Mesothelial cell of epicardium (in vitro differentiated cells): ENCODE measurements around the gene FNDC3B. TPM values are rescaled to one million over a fixed set of nuclear protein-coding genes. Genes with fewer than 3 reads are reported as not detected.

Experiments
- DNase-seq, 2 experiments: peaks; one replicate each; pipeline ENCODE4 v3.0.0; 2021; ENCODE audit warnings: low spot score in 2 of 2; ENCODE audit not compliant: unreplicated experiment in 2 of 2
- H3K27ac Mint-ChIP-seq: 2 replicates; pipeline ENCODE4 v1.8.0; 2021; ENCODE audit warnings: mixed read lengths
- H3K27me3 Mint-ChIP-seq: 2 replicates; pipeline ENCODE4 v1.8.0; 2021; ENCODE audit warnings: low read depth, mixed read lengths
- H3K36me3 Mint-ChIP-seq: 2 replicates; pipeline ENCODE4 v1.8.0; 2021; ENCODE audit warnings: mixed read lengths
- H3K4me1 Mint-ChIP-seq: 2 replicates; pipeline ENCODE4 v1.8.0; 2021; ENCODE audit warnings: mixed read lengths
- H3K4me3 Mint-ChIP-seq: 2 replicates; pipeline ENCODE4 v1.8.0; 2021; ENCODE audit warnings: mild to moderate bottlenecking, moderate library complexity, mixed read lengths
- H3K9me3 Mint-ChIP-seq: 2 replicates; pipeline ENCODE4 v1.8.0; 2021; ENCODE audit warnings: mixed read lengths
- CTCF ChIP-seq: fragments of 200-600 bp; sonication (generic); IDR thresholded peaks from one replicate; pipeline ENCODE4 v1.5.0; 2021; ENCODE audit warnings: antibody characterized with exemption; ENCODE audit not compliant: unreplicated experiment
- total RNA-seq: library from RNA; stranded (reverse); gene quantifications from 3 replicates; pipeline ENCODE4 v1.2.1, GENCODE V29; 2021

The FNDC3B gene
- total RNA-seq, 1 donor from 2014 or later: 131 TPM

DNA sequence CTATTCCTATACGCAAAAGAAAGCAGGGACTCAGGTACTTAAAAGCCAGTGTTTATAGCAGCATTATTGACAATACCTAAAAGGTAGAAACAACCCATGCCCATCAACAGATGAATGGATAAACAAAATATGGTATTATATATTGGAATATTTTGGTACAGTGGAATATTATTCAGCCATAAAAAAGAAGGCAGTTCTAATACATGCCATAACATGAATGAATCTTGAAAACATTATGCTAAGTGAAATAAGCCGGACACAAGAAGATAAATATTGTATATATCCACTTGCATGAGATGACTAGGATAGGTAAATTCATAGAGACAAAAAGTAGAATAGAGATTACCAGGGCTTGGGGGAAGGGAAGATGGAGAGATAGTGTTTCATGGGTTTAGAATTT lies 9.2 kb downstream of the FNDC3B start:
- no peaks in the 10 kb centered on the region for H3K27me3 Mint-ChIP-seq
- peaks cover 24% of the 10 kb centered on the region for H3K36me3 Mint-ChIP-seq
- H3K4me3 Mint-ChIP-seq: no peak overlapping the region
- peaks cover 4% of the 10 kb centered on the region for H3K9me3 Mint-ChIP-seq
- no peak for TF ChIP-seq CTCF
- no peak overlapping the region for H3K27ac Mint-ChIP-seq
- H3K4me1 Mint-ChIP-seq: peaks cover 19% of the 10 kb centered on the region
- DNase-seq: no peak

DNA sequence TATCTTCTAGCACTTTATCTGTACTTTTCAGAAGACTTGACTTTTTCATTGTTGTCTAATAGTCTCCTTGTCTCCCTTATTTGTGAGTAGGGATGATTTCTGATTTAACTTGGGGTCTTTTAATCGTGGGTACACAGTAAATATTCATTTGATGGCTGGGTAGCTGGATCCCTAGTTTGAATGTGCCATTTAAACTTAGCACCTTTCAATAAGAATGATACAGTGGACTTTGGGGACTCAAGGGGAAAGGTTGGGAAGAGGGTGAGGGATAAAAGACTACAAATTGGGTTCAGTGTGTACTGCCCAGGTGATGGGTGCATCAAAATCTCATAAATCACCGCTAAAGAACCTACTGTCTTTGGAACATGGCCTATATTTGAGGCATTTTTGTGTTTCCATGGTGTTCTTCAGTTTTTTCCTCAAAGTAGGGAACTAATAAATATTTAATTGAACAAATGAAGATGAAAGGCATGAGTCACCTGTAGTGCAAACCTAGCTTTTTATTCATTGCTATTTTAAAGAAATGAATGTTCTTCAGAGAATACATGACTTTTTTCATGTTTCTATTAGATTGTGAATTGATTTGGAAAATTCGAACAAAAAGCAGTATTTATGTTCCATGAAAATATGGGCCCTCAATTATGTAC lies 12.1 kb downstream of the FNDC3B start:
- no peak for TF ChIP-seq CTCF
- no peak for DNase-seq
- Mint-ChIP-seq H3K4me3 (no peak overlapping the region), H3K36me3 (peaks cover 27% of the 10 kb centered on the region), H3K4me1 (peaks cover 6% of the 10 kb centered on the region), H3K9me3 (peaks cover 4% of the 10 kb centered on the region), H3K27me3 (no peaks in the 10 kb centered on the region), H3K27ac (no peak overlapping the region)

- no peak for DNase-seq
- Mint-ChIP-seq H3K36me3 (peaks cover 27% of the 10 kb centered on the region), H3K4me1 (peaks cover 8% of the 10 kb centered on the region), H3K9me3 (peaks cover 4% of the 10 kb centered on the region), H3K4me3 (no peak overlapping the region), H3K27me3 (no peaks in the 10 kb centered on the region), H3K27ac (no peak overlapping the region)
- TF ChIP-seq CTCF: no peak
Measured at GRCh38 chr3:172051957-172052354, 12.6 kb downstream of the FNDC3B start.

DNA sequence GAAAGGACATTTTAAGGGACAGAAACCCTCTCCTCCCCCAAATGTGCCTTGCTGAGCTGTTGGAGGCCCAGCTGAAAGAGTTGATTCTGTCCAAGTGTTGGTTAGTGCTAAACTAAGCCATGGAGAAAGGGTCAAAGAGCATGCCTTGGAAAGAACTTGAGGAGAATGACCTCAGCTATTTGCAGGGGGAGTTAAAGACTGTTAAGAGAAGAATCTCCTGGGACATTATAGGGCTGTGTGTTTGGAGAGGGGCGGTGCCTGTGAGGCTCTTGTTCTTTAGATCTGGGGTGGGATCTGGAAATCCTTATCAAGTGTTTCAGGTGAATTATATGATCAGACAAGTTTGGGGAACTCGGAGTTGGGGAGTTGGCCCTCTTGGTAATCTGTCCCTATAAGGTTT lies 13.0 kb downstream of the FNDC3B start:
- Mint-ChIP-seq H3K36me3 (peaks cover 27% of the 10 kb centered on the region), H3K9me3 (peaks cover 4% of the 10 kb centered on the region), H3K27ac (peak overlapping the region; percentile 14), H3K27me3 (no peaks in the 10 kb centered on the region), H3K4me3 (no peak overlapping the region), H3K4me1 (peaks cover 13% of the 10 kb centered on the region)
- no peak for DNase-seq
- TF ChIP-seq CTCF: no peak

GRCh38 chr3:172054115-172054764 lies 14.9 kb downstream of the FNDC3B start:
- H3K4me1 Mint-ChIP-seq: peaks cover 28% of the 10 kb centered on the region
- H3K27ac Mint-ChIP-seq: no peak overlapping the region
- no peaks in the 10 kb centered on the region for H3K9me3 Mint-ChIP-seq
- no peak overlapping the region for H3K4me3 Mint-ChIP-seq
- DNase-seq: no peak
- H3K27me3 Mint-ChIP-seq: no peaks in the 10 kb centered on the region
- H3K36me3 Mint-ChIP-seq: peaks cover 24% of the 10 kb centered on the region
- no peak for TF ChIP-seq CTCF
